HG03469 (cell line): ENCODE data around the gene FOSB.

Experiments
- ATAC-seq: cut with Tn5 transposase; IDR thresholded peaks from one replicate; pipeline ENCODE4 v1.9.1; 2021; ENCODE audit warnings: mild to moderate bottlenecking, moderate library complexity, moderate number of reproducible peaks; ENCODE audit not compliant: unreplicated experiment

FOSB gene

DNA sequence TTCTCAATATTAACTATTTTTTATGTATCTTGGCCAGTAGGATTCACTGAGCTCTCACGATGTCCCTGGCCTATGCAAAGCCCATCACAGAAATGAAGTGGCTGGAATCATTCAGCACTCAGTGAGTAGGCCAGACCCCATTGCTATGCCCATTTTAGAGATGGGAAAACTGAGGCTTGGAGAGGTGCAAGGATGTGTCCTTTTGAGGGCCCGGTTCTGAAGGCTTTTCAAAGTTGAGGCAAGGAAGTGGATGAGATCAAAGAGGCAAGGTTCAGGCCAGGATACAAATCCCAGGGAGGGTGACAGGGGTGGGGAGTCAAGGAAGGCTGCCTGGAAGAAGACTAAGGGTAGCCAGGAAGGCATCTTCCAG lies 25.4 kb upstream of the FOSB start:
- no peak for ATAC-seq

DNA sequence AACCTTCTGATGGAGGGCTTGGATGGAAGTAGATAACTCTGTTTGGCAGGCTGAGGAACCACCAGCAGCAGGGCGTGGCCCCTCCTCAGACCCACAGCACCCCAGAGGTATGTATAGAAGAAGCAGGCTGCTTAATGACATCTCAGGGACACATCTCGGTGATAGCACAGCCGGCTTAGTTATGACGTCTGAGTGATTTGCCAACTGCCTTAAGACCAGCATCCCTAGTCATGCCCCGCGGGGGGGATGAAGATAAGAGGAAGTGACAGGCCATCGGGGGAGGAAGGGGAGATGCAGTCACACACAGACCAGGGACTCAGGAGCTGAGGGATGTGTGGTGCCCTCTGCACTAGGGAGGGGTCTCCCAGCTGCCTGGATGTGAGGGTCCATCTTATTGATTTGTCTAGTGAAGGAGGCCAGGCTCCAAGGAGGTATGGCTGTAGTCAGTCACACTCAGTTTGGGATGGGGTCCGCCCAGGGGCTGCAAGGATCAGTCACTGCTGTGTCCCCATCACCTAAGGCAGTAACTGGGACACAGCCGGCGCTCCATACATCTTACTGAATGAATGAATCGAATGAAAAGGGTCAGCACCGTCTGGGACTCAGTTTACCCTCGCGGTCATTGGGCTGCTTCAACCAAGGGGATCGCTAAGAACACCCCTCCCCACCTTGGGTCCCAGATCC lies 24.9 kb upstream of the FOSB start:
- no peak for ATAC-seq

DNA sequence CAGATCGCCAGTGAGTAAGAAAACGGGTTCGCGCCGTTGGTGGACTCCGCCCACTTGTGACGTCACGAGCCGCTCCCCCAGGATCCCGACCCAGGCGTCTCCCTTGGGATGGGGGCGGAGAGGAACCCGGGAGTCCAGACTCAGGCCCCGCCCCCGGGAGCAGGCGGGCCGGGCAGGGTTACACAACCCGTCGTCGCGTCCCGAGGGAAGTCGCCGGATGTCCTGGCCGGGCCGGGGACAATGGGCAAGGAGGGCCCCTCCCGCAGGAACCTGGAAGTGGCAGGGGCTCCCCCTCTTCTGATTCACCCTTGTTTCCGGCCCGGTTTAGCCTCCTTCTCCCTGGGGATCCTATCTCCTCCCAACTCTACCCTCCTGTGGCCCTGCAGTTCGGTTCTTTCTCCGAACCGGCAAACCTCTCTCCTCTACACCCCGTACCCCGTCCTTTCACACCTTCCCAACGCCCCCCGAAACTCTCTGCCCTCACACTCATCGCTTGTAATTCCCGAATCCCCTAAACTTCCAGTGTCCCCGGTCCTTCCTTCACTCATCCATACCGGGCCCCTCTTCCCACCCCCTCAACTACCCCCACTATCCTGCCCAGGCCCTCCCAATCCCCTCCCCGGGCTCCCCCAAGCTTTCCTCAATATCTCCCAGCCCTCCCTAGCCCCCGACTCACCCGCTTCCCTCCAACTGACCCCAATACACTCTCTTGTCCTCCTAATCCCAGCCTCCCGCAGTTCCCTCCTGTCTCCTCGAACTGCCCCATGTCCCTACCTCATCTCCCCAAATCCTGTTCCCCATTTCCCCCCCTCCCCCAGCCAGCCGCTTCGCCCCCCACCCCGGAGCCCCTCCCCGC lies 24.1 kb upstream of the FOSB start:
- ATAC-seq, result no peak

DNA sequence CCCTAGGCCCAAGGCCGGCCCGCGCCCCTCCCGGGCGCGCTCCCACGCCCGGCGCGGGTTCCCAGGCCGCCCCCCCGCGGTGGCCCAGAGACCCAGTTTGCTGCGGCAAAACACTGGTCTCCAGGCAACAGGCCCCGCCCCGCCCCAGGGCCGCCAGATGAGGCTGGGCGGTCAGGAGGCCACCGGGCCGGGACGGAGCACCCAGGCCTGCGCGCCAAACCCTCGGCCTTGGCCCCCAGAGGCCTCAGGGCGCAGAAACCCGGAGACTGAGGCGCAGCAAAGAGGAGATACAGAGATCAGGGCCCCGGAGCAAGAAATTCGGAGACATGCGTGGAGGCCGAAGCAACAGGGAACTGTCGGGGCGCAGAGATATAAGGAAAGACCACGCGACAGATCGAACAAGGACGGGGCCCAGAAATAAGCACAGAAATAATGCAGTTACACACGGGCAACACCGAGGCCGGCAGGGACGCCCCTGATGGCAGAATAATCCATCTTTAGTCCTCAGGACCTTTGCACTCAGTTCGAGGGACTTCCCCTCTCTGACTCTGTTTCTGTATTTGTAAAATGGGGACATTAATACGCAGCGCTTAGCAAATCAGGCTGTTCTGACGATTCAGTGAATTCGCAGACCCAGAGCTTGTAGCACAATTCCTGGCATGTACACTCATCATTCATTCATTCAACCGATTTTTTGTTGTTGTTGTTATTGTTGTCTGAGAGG lies 23.3 kb upstream of the FOSB start:
- no peak for ATAC-seq

DNA sequence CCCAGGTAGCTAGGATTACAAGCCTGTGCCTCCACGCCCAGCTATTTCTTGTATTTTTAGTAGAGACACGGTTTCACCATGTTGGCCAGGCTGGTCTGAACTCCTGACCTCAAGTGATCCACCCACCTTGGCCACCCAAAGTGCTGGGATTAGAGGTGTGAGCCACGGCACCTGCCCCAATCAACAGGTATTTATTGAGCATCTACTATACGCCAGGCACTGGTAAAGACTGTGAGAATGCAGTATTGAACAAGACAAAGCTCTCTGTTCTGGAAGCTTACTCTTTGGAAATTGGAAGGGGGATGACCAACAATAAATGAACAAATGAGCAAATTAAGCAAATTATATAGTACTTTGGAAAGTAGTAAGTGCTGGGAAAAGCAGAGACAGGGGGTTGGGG lies 22.7 kb upstream of the FOSB start:
- no peak for ATAC-seq

DNA sequence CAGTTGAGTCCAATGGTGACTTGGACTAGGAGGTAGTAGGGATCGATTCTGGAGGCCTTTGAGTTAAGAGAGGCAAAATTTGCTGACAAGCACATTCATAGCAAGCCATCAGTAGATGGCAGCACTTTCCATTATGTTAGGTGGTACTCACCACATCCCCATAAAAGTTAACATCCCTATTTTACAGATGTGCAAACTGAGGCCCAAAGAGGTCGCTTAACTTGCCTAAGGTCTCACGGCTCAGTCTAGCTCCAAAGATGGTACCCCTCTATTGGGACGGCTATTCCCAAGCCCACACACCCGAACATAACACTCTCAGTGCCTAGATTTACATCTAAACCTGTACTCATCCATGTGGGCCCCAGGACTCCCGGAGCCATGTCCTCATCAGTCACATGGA lies 21.5 kb upstream of the FOSB start:
- ATAC-seq, result no peak

DNA sequence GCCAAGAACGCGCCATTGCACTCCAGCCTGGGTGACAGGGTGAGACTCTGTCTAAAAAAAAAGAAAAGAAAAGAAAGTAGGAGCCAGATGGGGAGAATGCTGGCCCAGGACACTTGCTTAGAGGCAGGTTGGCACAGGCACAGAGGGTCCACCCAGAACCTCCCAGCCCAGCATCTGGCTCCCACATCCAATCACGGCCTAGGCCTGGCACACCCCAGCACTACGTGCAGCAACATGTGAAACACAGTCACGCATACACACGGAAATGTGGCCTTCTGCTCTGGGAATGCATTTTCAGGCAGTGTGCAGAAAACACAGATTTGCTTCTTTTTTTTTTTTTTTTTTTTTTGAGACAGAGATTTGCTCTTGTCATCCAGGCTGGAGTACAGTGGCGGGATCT lies 20.9 kb upstream of the FOSB start:
- no peak for ATAC-seq

DNA sequence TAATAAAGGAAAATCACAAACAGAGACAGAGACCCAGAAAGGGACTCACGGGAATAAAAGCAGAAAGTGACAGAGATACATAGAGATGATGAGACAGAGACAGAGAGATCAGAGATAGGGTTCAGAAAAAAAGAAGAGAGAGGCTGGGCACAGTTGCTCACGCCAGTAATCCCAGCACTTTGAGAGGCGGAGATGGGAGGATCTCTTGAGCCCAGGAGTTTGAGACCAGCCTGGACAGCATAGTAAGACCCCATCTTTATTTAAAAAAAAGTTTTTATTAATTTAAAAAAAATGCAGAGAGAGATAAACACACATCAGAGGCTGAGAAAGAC lies 19.4 kb upstream of the FOSB start:
- no peak for ATAC-seq

DNA sequence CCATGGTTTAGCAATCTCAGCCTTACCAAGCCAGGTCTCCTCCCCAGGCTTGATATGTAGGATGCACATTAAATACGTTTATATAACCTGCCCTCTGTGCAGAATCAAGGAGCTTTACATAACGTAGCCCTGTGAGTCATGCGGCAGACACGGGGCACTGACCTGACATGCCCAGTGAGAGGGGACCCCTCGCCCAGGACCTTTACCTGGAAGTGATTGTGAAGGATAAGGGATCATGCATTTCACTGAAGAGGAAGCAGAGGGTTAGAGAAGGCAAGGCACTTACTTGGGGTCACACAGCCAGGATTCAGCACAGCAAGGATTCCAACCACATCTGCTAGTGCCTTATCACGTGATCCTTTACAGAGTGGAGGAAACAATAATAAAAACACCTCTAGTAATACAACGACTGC lies 18.9 kb upstream of the FOSB start:
- ATAC-seq, result no peak

DNA sequence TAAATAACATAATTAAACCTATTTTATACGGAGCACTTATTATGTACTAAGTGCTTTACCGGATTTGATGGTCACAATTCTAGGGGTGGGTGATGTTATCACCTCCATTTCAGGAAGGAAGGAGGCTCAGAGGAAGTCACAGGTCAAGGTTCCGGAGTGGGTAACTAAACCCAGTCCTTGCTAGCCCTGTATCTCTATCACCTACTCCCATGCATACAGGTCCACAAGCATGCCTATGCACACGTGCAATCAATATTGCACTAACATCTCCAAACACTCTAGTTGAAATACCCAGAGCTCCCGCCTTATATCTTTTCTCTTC lies 17.8 kb upstream of the FOSB start:
- no peak for ATAC-seq

DNA sequence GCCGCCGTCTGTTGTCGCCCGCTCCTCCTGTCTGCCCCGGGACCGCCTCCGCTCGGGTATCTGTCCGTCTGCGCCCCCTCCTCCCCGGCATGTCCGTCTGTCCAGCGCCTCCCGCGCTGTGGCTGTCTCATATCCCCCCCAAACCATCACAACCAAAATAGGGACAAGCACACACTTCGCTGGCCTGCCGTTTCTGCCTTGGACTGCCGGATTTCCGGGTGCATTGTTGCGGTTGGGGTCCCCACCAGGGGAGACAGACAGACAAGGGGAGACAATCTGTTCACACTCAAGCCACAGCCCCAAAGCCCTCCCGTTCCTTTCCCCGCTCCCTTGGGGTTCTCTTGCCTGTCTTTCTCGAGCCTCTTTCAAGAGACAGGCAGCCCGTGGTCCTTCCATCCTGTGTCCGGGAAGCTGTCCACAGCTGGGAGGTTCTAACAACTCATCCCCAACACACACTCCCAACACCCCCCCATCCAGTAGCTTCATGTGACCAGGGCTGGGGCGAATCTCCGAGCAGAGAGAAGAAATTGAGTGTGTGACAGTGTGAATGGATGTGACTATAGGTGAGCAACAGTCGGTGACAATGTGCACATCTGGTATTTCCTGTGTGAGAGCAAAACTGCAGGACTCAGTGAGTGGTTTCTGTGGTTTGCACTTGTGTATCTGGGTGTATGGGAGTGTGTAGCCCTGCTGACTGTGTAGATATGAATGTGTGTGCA lies 16.5 kb upstream of the FOSB start:
- ATAC-seq, result no peak

DNA sequence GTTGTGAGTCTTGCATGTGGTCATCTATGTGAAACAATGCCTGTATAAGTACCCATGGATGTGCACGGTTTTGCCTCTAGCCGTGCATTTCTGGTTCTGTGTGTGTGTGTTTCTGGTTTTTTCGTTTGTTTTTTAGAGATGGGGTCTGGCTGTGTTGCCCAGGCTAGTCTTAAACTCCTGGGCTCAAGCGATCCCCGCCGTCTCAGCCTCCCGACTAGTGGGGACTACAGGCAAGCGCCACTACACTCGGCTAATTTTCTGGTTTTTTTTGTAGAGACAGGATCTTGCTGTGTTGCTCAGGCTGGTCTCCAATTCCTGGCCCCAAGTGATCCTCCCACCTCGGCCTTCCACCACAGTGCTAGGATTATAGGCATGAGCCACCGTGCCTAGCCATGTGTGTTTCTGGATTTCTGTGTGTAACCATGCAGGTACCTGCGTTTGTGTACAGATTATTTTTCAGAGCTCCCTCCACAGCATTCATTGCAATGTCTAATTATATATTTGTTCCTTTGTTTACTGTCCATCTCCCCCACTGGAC lies 15.9 kb upstream of the FOSB start:
- ATAC-seq, result no peak

DNA sequence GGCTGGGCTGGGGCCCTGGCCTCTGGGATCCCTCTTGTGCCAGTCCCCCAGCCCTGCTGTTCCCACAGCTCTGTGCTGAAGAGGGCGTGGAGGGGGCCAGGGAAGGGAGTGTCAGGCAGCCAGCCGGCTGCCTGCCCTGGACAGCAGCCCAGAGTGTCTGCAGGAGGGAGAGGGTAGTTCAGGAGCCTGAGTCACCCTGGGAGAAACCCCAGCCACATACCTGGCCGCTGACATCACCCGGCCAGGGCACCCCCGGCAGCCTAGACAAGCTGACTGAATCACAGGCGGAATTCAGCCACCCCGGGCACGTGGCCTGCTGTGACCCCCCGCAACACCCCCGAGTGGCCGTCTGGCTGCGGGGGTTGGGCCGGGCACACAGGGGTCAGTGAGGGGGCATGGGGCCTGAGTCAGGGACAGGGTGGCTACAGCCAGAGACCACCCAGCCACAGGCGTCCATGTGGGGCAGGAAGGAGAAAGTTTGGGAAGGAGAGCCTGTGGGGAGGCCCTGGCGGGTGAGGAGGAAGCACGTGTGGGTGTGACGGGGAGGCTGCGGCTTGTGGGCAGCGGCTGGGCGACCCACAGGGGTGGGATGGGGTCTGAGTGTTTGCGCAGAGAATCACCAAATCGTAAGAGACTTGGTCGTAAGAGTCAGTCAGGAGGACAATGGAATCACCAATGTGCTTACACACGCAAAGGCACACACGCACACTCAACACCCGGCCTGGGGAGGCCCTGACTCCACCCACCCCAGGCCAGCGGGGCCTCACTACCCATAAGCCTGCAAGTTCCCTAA lies 11.9 kb upstream of the FOSB start:
- ATAC-seq, result no peak

DNA sequence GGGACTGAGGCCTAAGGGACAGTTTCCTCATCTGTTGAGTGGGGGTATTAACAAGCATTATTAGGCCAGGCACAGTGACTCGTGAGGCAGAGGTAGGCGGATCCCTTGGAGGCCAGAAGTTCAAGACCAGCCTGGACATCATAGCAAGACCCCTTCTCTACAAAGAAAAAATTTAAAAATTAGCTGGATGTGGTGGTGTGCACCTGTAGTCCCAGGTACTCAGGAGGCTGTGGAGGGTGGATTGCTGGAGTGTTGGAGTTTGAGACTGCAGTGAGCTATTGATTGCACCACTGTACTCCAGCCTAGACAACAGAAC lies 11.3 kb upstream of the FOSB start:
- no peak for ATAC-seq

DNA sequence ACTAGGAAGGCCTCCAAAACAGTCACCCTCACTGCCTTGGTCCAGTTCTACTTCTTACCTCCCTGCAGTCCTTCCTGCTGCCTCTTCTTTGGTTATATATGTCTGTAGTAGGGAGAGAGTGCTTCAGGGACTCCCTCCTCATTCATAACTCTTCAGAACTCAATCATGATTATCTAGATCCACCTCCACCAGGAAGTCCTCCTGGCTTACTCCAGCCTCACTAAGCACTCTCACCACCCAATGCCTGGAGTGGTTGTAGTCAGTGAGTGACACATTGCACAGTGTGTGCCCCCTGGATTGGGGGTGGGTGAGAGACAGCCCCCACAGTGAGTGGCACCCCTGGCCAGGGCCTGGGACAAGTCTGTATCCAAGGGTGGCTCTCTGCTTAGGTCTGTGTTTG lies 10.0 kb upstream of the FOSB start:
- no peak for ATAC-seq

DNA sequence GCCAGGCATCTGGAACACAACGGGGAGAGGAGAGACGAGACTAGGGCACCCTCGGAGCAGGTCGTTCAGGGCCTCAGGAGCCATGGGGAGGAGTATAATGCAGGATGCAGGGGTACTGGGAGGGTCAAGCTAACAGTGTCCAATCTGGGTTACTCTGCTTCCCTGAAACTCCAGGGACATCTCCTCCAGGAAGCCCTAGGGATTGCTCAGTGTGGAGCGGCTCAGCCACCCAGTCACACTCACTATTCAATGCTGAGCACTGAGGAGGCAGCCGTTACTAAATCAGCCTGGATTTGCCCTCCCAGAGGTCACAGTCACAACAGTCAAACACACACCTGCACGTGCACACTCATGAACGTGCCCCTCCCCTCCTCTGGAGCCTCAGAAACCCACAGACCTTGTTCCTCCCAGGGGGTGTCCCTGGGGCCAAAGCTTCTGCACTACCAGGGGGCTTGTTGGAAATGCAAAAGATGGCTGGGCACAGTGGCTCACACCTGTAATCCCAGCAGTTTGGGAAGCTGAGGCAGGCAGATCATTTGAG lies 6.9 kb upstream of the FOSB start:
- ATAC-seq, result no peak

DNA sequence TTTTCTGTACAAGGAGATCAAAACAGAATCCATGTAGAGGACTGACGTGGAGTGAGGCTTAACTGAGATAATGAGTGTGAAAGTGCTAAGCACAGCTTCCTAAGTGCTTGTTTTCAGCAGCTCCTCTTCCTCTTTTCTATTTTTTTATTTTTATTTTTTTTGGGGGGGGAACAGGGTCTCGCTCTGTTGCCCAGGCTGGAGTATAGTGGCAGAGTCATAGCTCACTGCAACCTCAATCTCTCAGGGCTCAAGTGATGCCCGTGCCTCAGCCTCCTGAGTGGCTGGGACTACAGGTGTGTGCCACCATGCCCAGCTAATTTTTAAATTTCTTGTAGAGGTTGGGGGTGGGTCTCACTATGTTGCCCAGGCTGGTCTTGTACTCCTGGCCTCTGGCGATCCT lies 5.6 kb upstream of the FOSB start:
- no peak for ATAC-seq

DNA sequence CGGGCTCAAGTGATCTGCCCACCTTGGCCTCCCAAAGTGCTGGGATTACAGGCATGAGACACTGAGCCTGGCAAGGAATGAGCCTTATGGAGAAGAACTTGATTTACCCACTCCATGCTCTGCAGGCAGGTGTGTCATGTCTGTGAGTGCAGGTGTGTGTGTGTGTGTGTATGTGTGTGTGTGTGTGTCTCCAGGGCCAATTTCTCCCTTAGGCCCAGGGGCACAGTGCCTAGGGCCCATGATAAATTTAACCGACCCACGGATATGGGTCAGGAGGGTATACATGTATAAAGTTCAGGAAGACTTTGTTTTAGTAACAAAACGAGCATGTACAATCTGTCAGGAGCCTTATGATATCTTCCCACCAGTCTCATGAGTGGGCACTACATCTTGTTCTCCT lies 4.6 kb upstream of the FOSB start:
- ATAC-seq, result no peak

DNA sequence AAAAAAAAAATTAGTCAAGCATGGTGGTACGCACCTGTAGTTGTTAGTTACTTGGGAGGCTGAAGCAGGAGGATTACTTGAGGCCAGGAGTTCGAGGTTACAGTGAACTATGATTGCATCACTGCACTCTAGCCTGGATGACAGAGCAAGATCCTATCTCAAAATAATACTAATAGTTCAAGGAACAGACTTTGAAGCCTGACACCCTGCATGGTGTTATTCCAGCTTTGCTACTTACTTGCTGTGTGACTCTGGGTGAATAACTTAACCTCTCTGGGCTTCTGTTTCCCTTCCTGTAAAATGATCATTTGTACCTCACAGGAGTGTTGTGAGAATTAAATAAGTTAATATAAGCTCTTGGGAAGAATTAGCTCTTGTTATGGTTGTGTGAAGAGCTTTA lies 3.5 kb upstream of the FOSB start:
- ATAC-seq, result no peak

DNA sequence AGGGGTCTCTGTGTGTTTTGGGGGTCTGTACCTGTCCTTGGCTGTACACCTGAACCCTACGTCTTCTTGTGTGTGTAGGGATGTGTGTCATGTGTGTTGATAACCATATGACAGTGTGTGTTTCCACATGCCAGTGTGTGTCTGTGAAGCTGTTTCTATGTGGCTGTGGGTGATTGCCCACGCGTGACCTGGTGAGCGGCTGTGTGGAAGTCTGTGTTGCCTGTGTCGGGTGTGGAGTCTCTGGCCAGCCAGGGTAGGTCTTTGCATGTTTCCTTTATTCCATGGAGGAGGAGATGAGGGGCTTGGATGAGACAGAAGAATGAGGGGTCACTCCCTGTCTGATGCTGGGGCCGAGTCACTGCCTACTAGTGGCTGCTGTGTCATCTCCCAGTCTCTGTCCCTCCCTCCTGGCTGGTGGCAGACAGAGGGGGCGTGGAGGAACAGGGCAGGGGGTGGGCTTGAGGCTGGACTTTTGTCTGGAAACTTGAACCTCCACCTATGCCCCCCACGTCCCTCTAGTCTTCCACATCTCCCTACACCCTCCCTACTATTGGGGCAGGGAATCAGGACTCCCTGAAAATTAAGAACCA lies 2.8 kb upstream of the FOSB start:
- ATAC-seq, result no peak
